DND-41 (cell line): ENCODE results near the gene PRPSAP1.
"Not testable (repeated sequence)": the region's sequence is repeated elsewhere in the genome, so short reads cannot be mapped to it uniquely, and the experiment has no call there.

Experiments used
- ATAC-seq: fragments of 200-7000 bp; cut with Tn5 transposase; 3 replicates; pipeline ENCODE4 v1.9.1; 2021; ENCODE audit warnings: low read depth; ENCODE audit not compliant: insufficient read depth
- DNase-seq: peaks from one replicate; pipeline ENCODE4 v3.0.0-alpha.2; 2020
- H2AFZ ChIP-seq: 2 replicates; pipeline ENCODE4 v1.6.0; 2012; ENCODE audit warnings: low read depth, low read length
- H3K27ac ChIP-seq: 2 replicates; pipeline ENCODE4 v1.5.1; 2012; ENCODE audit warnings: low read length, inconsistent platforms
- H3K27me3 ChIP-seq: fragments of 200-600 bp; sonication (generic); 2 replicates; pipeline ENCODE4 v1.6.0; 2012; ENCODE audit warnings: low read length, mild to moderate bottlenecking, inconsistent platforms; ENCODE audit not compliant: insufficient read depth, poor library complexity
- H3K36me3 ChIP-seq: 2 replicates; pipeline ENCODE4 v1.5.1; 2012; ENCODE audit warnings: low read length, inconsistent platforms; ENCODE audit not compliant: insufficient read depth
- H3K4me1 ChIP-seq: 2 replicates; pipeline ENCODE4 v1.5.1; 2012; ENCODE audit warnings: mild to moderate bottlenecking, low read length; ENCODE audit not compliant: insufficient read depth
- H3K4me2 ChIP-seq: 2 replicates; pipeline ENCODE4 v1.6.0; 2012; ENCODE audit warnings: mild to moderate bottlenecking, moderate library complexity, low read length, inconsistent platforms; ENCODE audit not compliant: insufficient read depth
- H3K4me3 ChIP-seq, 2 experiments: fragments of 200-600 bp in 1 of 2; shearing (Covaris generic) in 1 of 2; 2 replicates each; pipeline ENCODE4 v1.5.1; 2012 to 2016; ENCODE audit warnings: inconsistent platforms in 2 of 2, low read length in 2 of 2, mild to moderate bottlenecking in 2 of 2, low read depth in 1 of 2, moderate library complexity in 1 of 2
- H3K79me2 ChIP-seq: 2 replicates; pipeline ENCODE4 v1.6.0; 2012; ENCODE audit warnings: low read length, inconsistent platforms; ENCODE audit not compliant: insufficient read depth
- H3K9ac ChIP-seq: 2 replicates; pipeline ENCODE4 v1.6.0; 2012; ENCODE audit warnings: low read depth, mild to moderate bottlenecking, inconsistent platforms, low read length, moderate library complexity
- H3K9me3 ChIP-seq: 2 replicates; pipeline ENCODE4 v1.5.1; 2012; ENCODE audit warnings: low read length, moderate library complexity, mild to moderate bottlenecking, inconsistent platforms; ENCODE audit not compliant: insufficient read depth, severe bottlenecking
- H4K20me1 ChIP-seq: 2 replicates; pipeline ENCODE4 v1.6.0; 2012; ENCODE audit warnings: low read length; ENCODE audit not compliant: insufficient read depth
- CTCF ChIP-seq: IDR thresholded peaks from 2 replicates; pipeline ENCODE4 v1.5.1; 2012; ENCODE audit warnings: borderline replicate concordance, low read length, moderate library complexity, mild to moderate bottlenecking; ENCODE audit not compliant: poor library complexity, severe bottlenecking; ENCODE audit errors: extremely low read depth
- EZH2 ChIP-seq: IDR thresholded peaks from 3 replicates; pipeline ENCODE4 v1.6.1; 2012; ENCODE audit warnings: borderline replicate concordance, low read depth, mild to moderate bottlenecking, moderate library complexity, low read length, inconsistent platforms; ENCODE audit not compliant: severe bottlenecking

Gene PRPSAP1

GRCh38 chr17:76312735-76313134, 41.0 kb downstream of the PRPSAP1 start:
- Histone ChIP-seq H2AFZ (no peak overlapping the region), H3K4me1 (no peaks in the 10 kb centered on the region), H3K27ac (no peak overlapping the region), H3K27me3 (no peaks in the 10 kb centered on the region), H3K4me2 (no peak overlapping the region), H3K79me2 (no peaks in the 10 kb centered on the region), H3K4me3 (no peak overlapping the region), H4K20me1 (no peaks in the 10 kb centered on the region), H3K9me3 (no peaks in the 10 kb centered on the region), H3K36me3 (peaks cover 57% of the 10 kb centered on the region), H3K9ac (no peak overlapping the region)
- TF ChIP-seq CTCF: no peak
- no peak for TF ChIP-seq EZH2
- ATAC-seq (no peak), DNase-seq (no peak)

- Histone ChIP-seq H2AFZ (no peak overlapping the region), H3K4me1 (no peaks in the 10 kb centered on the region), H3K9me3 (no peaks in the 10 kb centered on the region), H3K27ac (no peak overlapping the region), H3K4me2 (no peak overlapping the region), H4K20me1 (no peaks in the 10 kb centered on the region), H3K79me2 (no peaks in the 10 kb centered on the region), H3K27me3 (no peaks in the 10 kb centered on the region), H3K36me3 (peaks cover 51% of the 10 kb centered on the region), H3K4me3 (no peak overlapping the region), H3K9ac (no peak overlapping the region)
- DNase-seq (no peak), ATAC-seq (no peak)
- TF ChIP-seq EZH2: no peak
- TF ChIP-seq CTCF: no peak
Measured at GRCh38 chr17:76309461-76309860, 44.3 kb downstream of the PRPSAP1 start.

- no peak within 1 kb of the TSS for H2AFZ ChIP-seq
- H3K4me1 ChIP-seq: no peaks in the 10 kb centered on the region
- no peaks in the 10 kb centered on the region for H4K20me1 ChIP-seq
- no peaks in the 10 kb centered on the region for H3K79me2 ChIP-seq
- H3K9me3 ChIP-seq: no peaks in the 10 kb centered on the region
- ATAC-seq (no peak), DNase-seq (no peak)
- H3K4me3 ChIP-seq: no peak within 1 kb of the TSS
- H3K4me2 ChIP-seq: no peak within 1 kb of the TSS
- H3K27me3 ChIP-seq: no peaks in the 10 kb centered on the region
- no peak within 1 kb of the TSS for H3K9ac ChIP-seq
- TF ChIP-seq CTCF (no peak), EZH2 (no peak)
- H3K27ac ChIP-seq: no peak within 1 kb of the TSS
- peaks cover 41% of the 10 kb centered on the region for H3K36me3 ChIP-seq
Measured at GRCh38 chr17:76307966-76308338, 45.8 kb downstream of the PRPSAP1 start, which contains the start of gene QRICH2. Gene QRICH2, minus strand, starts transcription at chr17:76308276. Its CDS starts 278 bp downstream, at chr17:76307998.

- Histone ChIP-seq H3K4me2 (no peak overlapping the region), H3K4me1 (no peaks in the 10 kb centered on the region), H3K4me3 (no peak overlapping the region), H3K36me3 (peaks cover 36% of the 10 kb centered on the region), H2AFZ (no peak overlapping the region), H3K27ac (no peak overlapping the region), H3K79me2 (no peaks in the 10 kb centered on the region), H4K20me1 (no peaks in the 10 kb centered on the region), H3K27me3 (no peaks in the 10 kb centered on the region), H3K9me3 (no peaks in the 10 kb centered on the region), H3K9ac (no peak overlapping the region)
- ATAC-seq (no peak), DNase-seq (no peak)
- TF ChIP-seq EZH2 (no peak), CTCF (no peak)
Measured at GRCh38 chr17:76307299-76307965, 46.3 kb downstream of the PRPSAP1 start.

- H4K20me1 ChIP-seq, H3K4me1 ChIP-seq, H3K4me2 ChIP-seq, DNase-seq, ATAC-seq, H3K27me3 ChIP-seq, H3K4me3 ChIP-seq, H3K27ac ChIP-seq, H3K79me2 ChIP-seq, H3K9ac ChIP-seq, H3K9me3 ChIP-seq, H2AFZ ChIP-seq: not testable (repeated sequence)
- H3K36me3 ChIP-seq: 0 out of 2 replicates have a peak, but pooled peaks cover 14% of the 10 kb centered on the region
Measured at GRCh38 chr17:76305135-76305454, 48.6 kb downstream of the PRPSAP1 start.
